ENCODE data around the gene KIAA1191. TPM values are rescaled to one million over a fixed set of nuclear protein-coding genes. Genes with fewer than 3 reads are reported as not detected.

The KIAA1191 gene
- total and polyA plus RNA-seq, 9 of the 15 experiments (the other 6 are each of a cell fraction or from before 2014, with no cell fraction given): 31.0 to 80.2 (median 45.7) TPM

- TF ChIP-seq RNF219 (CRISPR knock-in tag; IDR thresholded peaks at IDR 0.05) (no peak), LARP7 (IDR thresholded peaks at IDR 0.05) (no peak)
- TF ChIP-seq, protein P1, sequence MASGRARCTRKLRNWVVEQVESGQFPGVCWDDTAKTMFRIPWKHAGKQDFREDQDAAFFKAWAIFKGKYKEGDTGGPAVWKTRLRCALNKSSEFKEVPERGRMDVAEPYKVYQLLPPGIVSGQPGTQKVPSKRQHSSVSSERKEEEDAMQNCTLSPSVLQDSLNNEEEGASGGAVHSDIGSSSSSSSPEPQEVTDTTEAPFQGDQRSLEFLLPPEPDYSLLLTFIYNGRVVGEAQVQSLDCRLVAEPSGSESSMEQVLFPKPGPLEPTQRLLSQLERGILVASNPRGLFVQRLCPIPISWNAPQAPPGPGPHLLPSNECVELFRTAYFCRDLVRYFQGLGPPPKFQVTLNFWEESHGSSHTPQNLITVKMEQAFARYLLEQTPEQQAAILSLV (tag; IDR thresholded peaks at IDR 0.05): no peak
Measured at GRCh38 chr5:176381423-176381822, 19.9 kb upstream of the KIAA1191 start (continued).

DNA sequence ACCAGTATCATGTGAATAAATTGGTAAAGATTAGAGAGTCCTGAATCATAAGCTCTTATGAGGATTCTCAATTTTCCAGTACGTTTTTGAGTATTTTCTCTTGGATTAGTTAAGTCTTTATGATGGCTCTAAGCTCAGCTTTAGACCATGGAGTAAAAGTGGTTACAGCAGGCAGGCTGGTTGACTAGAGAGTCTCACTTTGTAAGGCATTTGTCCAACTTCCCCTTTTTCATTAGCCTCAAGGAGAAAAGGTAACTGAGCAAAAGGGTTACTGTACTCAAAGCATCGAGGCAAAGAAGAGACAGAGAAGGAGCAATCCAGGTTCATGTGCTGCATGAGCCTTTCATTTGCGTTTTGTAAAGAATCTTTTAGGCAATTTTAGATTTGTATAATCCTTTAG lies 18.3 kb upstream of the KIAA1191 start:
- Histone ChIP-seq H3K4me1 (replicated peaks in 1 of 2; ENCODE audit: control insufficient read depth in 2 of 2, insufficient read depth in 2 of 2, low read length in 2 of 2) (peaks cover 0 to 4% of the 10 kb centered on the region in 2 experiments; a peak in 1 of 5 replicates), H3K36me3 (ENCODE audit: control insufficient read depth, insufficient read depth, low read length) (peaks cover 49% of the 10 kb centered on the region), H3K79me2 (ENCODE audit: control insufficient read depth, insufficient read depth, low read length) (peaks cover 2% of the 10 kb centered on the region; the same call in 1 of the 3 replicates), H3K27ac (ENCODE audit: extremely low read depth, low read depth, low read length) (no peak overlapping the region), H3K4me2 (ENCODE audit: insufficient read depth, low read length) (no peak overlapping the region), H2AFZ (ENCODE audit: low read depth, low read length) (no peak overlapping the region), H3K9me3 (replicated peaks; ENCODE audit: control insufficient read depth, insufficient read depth, low read depth, low read length) (no peaks in the 10 kb centered on the region), H3K9me1 (ENCODE audit: control insufficient read depth, insufficient read depth, low read length) (no peaks in the 10 kb centered on the region), H3K4me3 (no peak overlapping the region), H4K20me1 (replicated peaks; ENCODE audit: control insufficient read depth, insufficient read depth, low read length) (no peaks in the 10 kb centered on the region), H3K9ac (ENCODE audit: insufficient read depth in 1 of 2, low read depth in 2 of 2, low read length in 2 of 2) (no peak overlapping the region), H3K27me3 (ENCODE audit: control insufficient read depth in 2 of 2, insufficient read depth in 2 of 2, low read length in 2 of 2) (no peaks in the 10 kb centered on the region)
- no peak for DNase-seq (ENCODE audit: extremely low read depth in 1 of 4, low spot score in 3 of 4)
- 51% methylated on average over 3 of the region's 3 CpGs for WGBS (ENCODE audit: insufficient coverage, low coverage, missing lambda C conversion rate)
- intact Hi-C loops (cut with micrococcal nuclease): no loop called here
- CTCF ChIA-PET (ENCODE audit: low intra/inter-chr PET ratio): no interaction called here
- no peak for FAIRE-seq
- POLR2A ChIA-PET: interaction anchor here (0.9 to 1.2 kb wide), 2 partner anchors 12 to 86 kb away, joined by 4 read pairs; no protein-coding TSS in a partner anchor
- TF ChIP-seq ELF1 (tag; IDR thresholded peaks at IDR 0.05) (no peak), HCFC1 (IDR thresholded peaks at IDR 0.05; ENCODE audit: low read depth, low read length) (no peak), HIVEP1 (CRISPR knock-in tag; IDR thresholded peaks at IDR 0.05) (no peak), SPI1 (IDR thresholded peaks at IDR 0.05; ENCODE audit: borderline replicate concordance, low read depth, low read length) (peak; percentile 83), HMBOX1 (IDR thresholded peaks at IDR 0.05) (peak; percentile 70), MLX (CRISPR knock-in tag; conservative IDR thresholded peaks at IDR 0.05) (no peak)
- ATAC-seq: no peak
- in situ Hi-C loops (cut with MboI): no loop called here
- BruUV-seq (replicated peaks): no TSS peak
